ENCODE data around the gene WDR43. TPM values are rescaled to one million over a fixed set of nuclear protein-coding genes. Genes with fewer than 3 reads are reported as not detected.

Gene WDR43
- total RNA-seq, 1 donor from 2014 or later: 56.7 TPM

GRCh38 chr2:28927469-28927868, 33.0 kb downstream of the WDR43 start:
- no peak for DNase-seq (ENCODE audit: extremely low spot score in 2 of 2)
- Histone ChIP-seq H3K27me3 (no peaks in the 10 kb centered on the region), H3K36me3 (peaks cover 0 to 42% of the 10 kb centered on the region in 2 donors), H3K4me1 (no peaks in the 10 kb centered on the region), H3K27ac (no peak overlapping the region), H3K9me3 (no peaks in the 10 kb centered on the region), H3K4me3 (no peak overlapping the region)
- no peak for TF ChIP-seq CTCF (IDR thresholded peaks at IDR 0.05)
- no peak for TF ChIP-seq POLR2A (IDR thresholded peaks at IDR 0.05)
- no peak for TF ChIP-seq POLR2AphosphoS5 (IDR thresholded peaks at IDR 0.05; ENCODE audit: insufficient read depth in 1 of 2, low read depth in 1 of 2)
- intact Hi-C loops (cut with DNase I): no loop called here

DNA sequence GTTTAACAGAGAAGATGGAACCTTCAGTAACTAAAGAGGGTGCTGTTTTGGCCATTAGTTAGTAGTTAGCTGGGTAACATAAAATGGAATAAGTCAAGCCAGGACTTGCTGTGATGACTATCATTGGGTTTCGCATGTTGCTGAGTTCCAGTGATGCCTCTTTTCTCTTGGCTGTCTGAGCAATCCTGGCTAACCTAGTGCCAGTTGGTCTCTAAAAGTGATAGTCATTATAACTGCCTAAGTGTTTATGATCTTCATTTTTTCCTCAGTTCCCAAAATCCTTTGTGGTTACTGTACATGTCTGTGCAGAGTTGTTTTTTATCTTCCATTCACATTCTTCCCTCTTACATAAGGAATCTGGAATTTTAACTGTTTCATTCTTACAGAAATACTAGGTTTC, 33.4 kb downstream of the WDR43 start:
- Histone ChIP-seq H3K36me3 (peaks cover 0 to 42% of the 10 kb centered on the region in 2 donors), H3K27ac (no peak overlapping the region)
- intact Hi-C loops (cut with DNase I): no loop called here

GRCh38 chr2:28929581-28929980, 35.1 kb downstream of the WDR43 start:
- no peaks in the 10 kb centered on the region for H3K4me1 ChIP-seq
- H3K27me3 ChIP-seq: no peaks in the 10 kb centered on the region
- H3K27ac ChIP-seq: no peak overlapping the region
- peaks cover 0 to 48% of the 10 kb centered on the region in 2 donors for H3K36me3 ChIP-seq
- TF ChIP-seq POLR2AphosphoS5 (IDR thresholded peaks at IDR 0.05; ENCODE audit: insufficient read depth in 1 of 2, low read depth in 1 of 2): no peak
- TF ChIP-seq POLR2A (IDR thresholded peaks at IDR 0.05): no peak
- TF ChIP-seq CTCF (IDR thresholded peaks at IDR 0.05): no peak
- no peak for DNase-seq (ENCODE audit: extremely low spot score in 2 of 2)
- no peaks in the 10 kb centered on the region for H3K9me3 ChIP-seq
- no peak overlapping the region for H3K4me3 ChIP-seq
- intact Hi-C loops (cut with DNase I): no loop called here

More for the DNA sequence above, 33.4 kb downstream of the WDR43 start:
- TF ChIP-seq POLR2AphosphoS5 (IDR thresholded peaks at IDR 0.05; ENCODE audit: insufficient read depth in 1 of 2, low read depth in 1 of 2): peak in 1 of 2 donors; percentile 23
- no peak for TF ChIP-seq POLR2A (IDR thresholded peaks at IDR 0.05)
- no peaks in the 10 kb centered on the region for H3K4me1 ChIP-seq
- no peak overlapping the region for H3K4me3 ChIP-seq
- H3K9me3 ChIP-seq: no peaks in the 10 kb centered on the region
- no peak for DNase-seq (ENCODE audit: extremely low spot score in 2 of 2)
- H3K27me3 ChIP-seq: no peaks in the 10 kb centered on the region

GRCh38 chr2:28930205-28930604, 35.7 kb downstream of the WDR43 start:
- Histone ChIP-seq H3K4me3 (no peak overlapping the region), H3K36me3 (peaks cover 0 to 48% of the 10 kb centered on the region in 2 donors), H3K27me3 (no peaks in the 10 kb centered on the region), H3K4me1 (no peaks in the 10 kb centered on the region), H3K27ac (no peak overlapping the region), H3K9me3 (no peaks in the 10 kb centered on the region)
- DNase-seq (ENCODE audit: extremely low spot score in 2 of 2): no peak
- intact Hi-C loops (cut with DNase I): no loop called here
- TF ChIP-seq CTCF (IDR thresholded peaks at IDR 0.05) (no peak), POLR2A (IDR thresholded peaks at IDR 0.05) (no peak), POLR2AphosphoS5 (IDR thresholded peaks at IDR 0.05; ENCODE audit: insufficient read depth in 1 of 2, low read depth in 1 of 2) (no peak)

DNA sequence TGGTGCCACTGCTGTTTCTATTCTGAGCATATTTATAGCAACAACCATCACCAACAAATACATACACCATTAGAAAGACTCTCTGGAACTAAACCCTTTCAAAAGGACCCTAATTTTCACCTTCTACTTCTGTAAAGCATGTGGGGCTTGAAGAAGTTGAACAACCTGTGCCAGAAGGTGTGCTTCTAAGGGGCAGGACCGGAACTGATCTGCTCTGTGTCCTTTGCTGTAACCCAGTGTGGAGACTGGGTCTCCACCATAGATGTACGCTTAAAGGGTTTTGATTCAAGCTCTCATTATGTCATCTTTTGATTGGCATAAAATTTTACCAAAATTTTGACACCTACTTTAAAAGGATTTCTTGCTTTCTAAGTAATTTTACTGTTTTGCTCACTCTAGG, 40.3 kb downstream of the WDR43 start:
- DNase-seq (ENCODE audit: extremely low spot score in 2 of 2): no peak
- TF ChIP-seq POLR2AphosphoS5 (IDR thresholded peaks at IDR 0.05; ENCODE audit: insufficient read depth in 1 of 2, low read depth in 1 of 2) (no peak), CTCF (IDR thresholded peaks at IDR 0.05) (no peak), POLR2A (IDR thresholded peaks at IDR 0.05) (no peak)
- Histone ChIP-seq H3K27ac (no peak overlapping the region), H3K27me3 (no peaks in the 10 kb centered on the region), H3K4me1 (no peaks in the 10 kb centered on the region), H3K9me3 (no peaks in the 10 kb centered on the region), H3K4me3 (no peak overlapping the region), H3K36me3 (peaks cover 0 to 36% of the 10 kb centered on the region in 2 donors)
- intact Hi-C loops (cut with DNase I): no loop called here

Measured in vagina (tissue), 2 donors.